OCI-LY1 (cell line): Measurements from ENCODE around the gene CD8A.

Source experiments
- EZH2 ChIP-seq: fragments of 200-600 bp; sonication (generic), shearing (Covaris generic); IDR thresholded peaks from 2 replicates; pipeline ENCODE4 v1.8.0; 2017; ENCODE audit warnings: borderline replicate concordance, mixed run types, mild to moderate bottlenecking, antibody characterized with exemption, low read length, moderate library complexity, mixed read lengths
- TF ChIP-seq, protein P1 (sequence below): fragments of 200-600 bp; sonication (generic), shearing (Covaris generic); IDR thresholded peaks from 2 replicates; pipeline ENCODE4 v1.5.1; 2017; ENCODE audit warnings: mild to moderate bottlenecking, antibody characterized with exemption, low read length, moderate library complexity, mixed read lengths

DNA sequence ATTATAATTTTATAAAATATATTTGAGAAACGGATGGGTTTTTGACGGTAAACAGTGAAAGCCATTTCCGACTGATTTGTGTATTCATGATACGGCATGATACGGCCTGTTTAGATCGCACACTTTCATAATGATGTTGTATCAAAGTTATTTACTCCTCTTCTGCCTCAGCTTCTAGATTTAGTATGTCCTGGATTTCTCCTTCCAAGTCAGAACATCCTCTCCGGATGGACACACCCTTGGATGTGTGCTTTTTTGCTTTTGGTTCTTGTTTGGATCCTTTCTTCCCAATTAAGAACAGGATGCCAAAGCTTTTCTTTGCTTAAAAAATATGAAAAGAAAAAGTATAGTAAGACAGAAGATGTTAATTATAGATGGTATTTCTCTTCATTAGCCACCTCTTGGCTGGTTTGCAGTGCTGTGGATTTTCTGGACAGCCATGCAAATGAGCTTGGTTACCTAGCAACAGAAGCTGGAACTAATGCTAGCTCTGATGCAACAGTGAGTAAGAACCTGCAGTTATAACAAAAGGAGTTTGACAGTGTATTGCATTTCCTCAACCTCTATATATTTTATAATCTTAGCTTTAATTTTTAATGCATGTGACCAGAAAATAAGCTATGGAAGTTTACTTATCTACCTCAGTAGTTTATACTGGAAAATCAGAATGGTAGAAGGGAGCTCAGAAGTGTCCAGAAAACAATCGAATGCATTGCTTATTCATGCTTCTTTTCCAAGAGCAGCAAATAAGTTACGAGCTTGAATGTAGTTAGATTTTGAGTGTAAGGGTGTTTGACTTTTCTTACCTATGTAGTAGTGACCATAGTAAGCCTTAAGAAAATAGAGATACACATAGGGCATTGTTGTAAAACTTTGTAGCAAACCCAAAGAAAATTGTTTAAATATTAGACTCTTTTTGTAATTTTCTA lies 42.7 kb downstream of the CD8A start:
- TF ChIP-seq, protein P1, sequence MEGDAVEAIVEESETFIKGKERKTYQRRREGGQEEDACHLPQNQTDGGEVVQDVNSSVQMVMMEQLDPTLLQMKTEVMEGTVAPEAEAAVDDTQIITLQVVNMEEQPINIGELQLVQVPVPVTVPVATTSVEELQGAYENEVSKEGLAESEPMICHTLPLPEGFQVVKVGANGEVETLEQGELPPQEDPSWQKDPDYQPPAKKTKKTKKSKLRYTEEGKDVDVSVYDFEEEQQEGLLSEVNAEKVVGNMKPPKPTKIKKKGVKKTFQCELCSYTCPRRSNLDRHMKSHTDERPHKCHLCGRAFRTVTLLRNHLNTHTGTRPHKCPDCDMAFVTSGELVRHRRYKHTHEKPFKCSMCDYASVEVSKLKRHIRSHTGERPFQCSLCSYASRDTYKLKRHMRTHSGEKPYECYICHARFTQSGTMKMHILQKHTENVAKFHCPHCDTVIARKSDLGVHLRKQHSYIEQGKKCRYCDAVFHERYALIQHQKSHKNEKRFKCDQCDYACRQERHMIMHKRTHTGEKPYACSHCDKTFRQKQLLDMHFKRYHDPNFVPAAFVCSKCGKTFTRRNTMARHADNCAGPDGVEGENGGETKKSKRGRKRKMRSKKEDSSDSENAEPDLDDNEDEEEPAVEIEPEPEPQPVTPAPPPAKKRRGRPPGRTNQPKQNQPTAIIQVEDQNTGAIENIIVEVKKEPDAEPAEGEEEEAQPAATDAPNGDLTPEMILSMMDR, result no peak
- TF ChIP-seq EZH2, result no peak
